Endothelial cell of umbilical vein (primary cell): Measurements from ENCODE around the gene DNAI2. TPM values are rescaled to one million over a fixed set of nuclear protein-coding genes. Genes with fewer than 3 reads are reported as not detected.
A peak's percentile ranks its signal among the peaks of the same experiment; 100 is the strongest.

ENCODE experiments used
- BruUV-seq: library from RNA; stranded (reverse); fragments of 400-500 nt; replicated peaks from 2 replicates; lab custom pipeline; 2021; lab: Mats Ljungman, UMichigan
- CTCF ChIA-PET: fragments of 300-600, 350-600 bp; sonication (Branson Sonifier 250); formaldehyde crosslinking; loops from one replicate; lab custom pipeline; 2021; ENCODE audit warnings: antibody characterized with exemption, inconsistent platforms; lab: Charles Lee
- POLR2A ChIA-PET: fragments of 300-600, 350-600 bp; sonication (Branson Sonifier 250); formaldehyde crosslinking; loops from one replicate; lab custom pipeline; 2021; ENCODE audit warnings: antibody characterized with exemption, inconsistent platforms; lab: Charles Lee
- DNase-seq: peaks from one replicate; pipeline ENCODE4 v3.0.0-alpha.2; 2011; ENCODE audit warnings: low read depth, low spot score
- FAIRE-seq: peaks from 2 replicates; lab custom pipeline; 2011; peaks lifted over from hg19 to GRCh38; lab: Jason Lieb, UNC
- H2AFZ ChIP-seq: 2 replicates; pipeline ENCODE4 v1.6.0; 2012; ENCODE audit warnings: low read depth, low read length, control low read depth, inconsistent platforms
- H3K27ac ChIP-seq: 2 replicates; pipeline ENCODE4 v1.5.1; 2011; ENCODE audit warnings: low read depth, mild to moderate bottlenecking, control low read depth, low read length, moderate library complexity; ENCODE audit not compliant: insufficient read depth
- H3K27me3 ChIP-seq, 2 experiments: 2 replicates each; pipeline versions ENCODE4 v1.6.0 to v1.6.1; 2011; ENCODE audit warnings: low read length in 2 of 2, mixed read lengths in 1 of 2; ENCODE audit not compliant: control insufficient read depth in 2 of 2, insufficient read depth in 2 of 2
- H3K36me3 ChIP-seq, 2 experiments: 2 replicates in 1 of 2; 3 replicates in 1 of 2; pipeline ENCODE4 v1.5.1; 2011; ENCODE audit warnings: low read length in 2 of 2, mild to moderate bottlenecking in 1 of 2, moderate library complexity in 1 of 2; ENCODE audit not compliant: control insufficient read depth in 2 of 2, insufficient read depth in 2 of 2; ENCODE audit errors: extremely low read depth in 1 of 2
- H3K4me1 ChIP-seq: 3 replicates; pipeline ENCODE4 v1.5.1; 2011; ENCODE audit warnings: mild to moderate bottlenecking, low read length; ENCODE audit not compliant: control insufficient read depth, insufficient read depth; ENCODE audit errors: extremely low read depth
- H3K4me2 ChIP-seq: 2 replicates; pipeline ENCODE4 v1.6.1; 2011; ENCODE audit warnings: low read length, control low read depth, mixed read lengths; ENCODE audit not compliant: insufficient read depth
- H3K4me3 ChIP-seq, 3 experiments: fragments of 200-600 bp in 1 of 3; sonication (generic), shearing (Covaris generic) in 1 of 3; replicated peaks in 1 of 3; 2 replicates each; pipeline ENCODE4 v1.5.1; 2011 to 2016; ENCODE audit warnings: control low read depth in 3 of 3, low read length in 3 of 3, mild to moderate bottlenecking in 2 of 3, inconsistent platforms in 1 of 3, low read depth in 1 of 3, moderate library complexity in 1 of 3; ENCODE audit not compliant: insufficient read depth in 1 of 3
- H3K79me2 ChIP-seq: 2 replicates; pipeline ENCODE4 v1.6.0; 2012; ENCODE audit warnings: low read length, inconsistent platforms; ENCODE audit not compliant: control insufficient read depth, insufficient read depth
- H3K9ac ChIP-seq: replicated peaks from 2 replicates; pipeline ENCODE3; 2011; ENCODE audit warnings: low read length, control low read depth; ENCODE audit not compliant: insufficient read depth; ENCODE audit errors: extremely low read depth
- H3K9me1 ChIP-seq: replicated peaks from 3 replicates; pipeline ENCODE4 v1.6.0; 2011; ENCODE audit warnings: mild to moderate bottlenecking, low read length; ENCODE audit not compliant: control insufficient read depth, insufficient read depth; ENCODE audit errors: extremely low read depth
- H3K9me3 ChIP-seq: replicated peaks from 2 replicates; pipeline ENCODE4 v1.5.1; 2012; ENCODE audit warnings: low read length, inconsistent platforms; ENCODE audit not compliant: control insufficient read depth, insufficient read depth
- H4K20me1 ChIP-seq: replicated peaks from 2 replicates; pipeline ENCODE3; 2011; ENCODE audit warnings: mild to moderate bottlenecking, low read length; ENCODE audit not compliant: control insufficient read depth, insufficient read depth; ENCODE audit errors: extremely low read depth
- EZH2 ChIP-seq: IDR thresholded peaks from 2 replicates; pipeline ENCODE4 v1.6.1; 2012; ENCODE audit warnings: borderline replicate concordance, low read depth, mild to moderate bottlenecking, moderate library complexity, low read length, inconsistent platforms; ENCODE audit not compliant: severe bottlenecking
- FOS ChIP-seq: IDR thresholded peaks from 2 replicates; pipeline ENCODE4 v1.6.1; 2011; ENCODE audit warnings: mild to moderate bottlenecking, low read length, moderate library complexity, borderline replicate concordance; ENCODE audit not compliant: insufficient read depth
- GATA2 ChIP-seq: IDR thresholded peaks from 2 replicates; pipeline ENCODE4 v1.7.0; 2011; ENCODE audit warnings: low read depth, mild to moderate bottlenecking, moderate library complexity, mixed read lengths, low read length; ENCODE audit not compliant: insufficient read length, insufficient read depth
- JUN ChIP-seq: IDR thresholded peaks from 2 replicates; pipeline ENCODE4 v1.6.1; 2011; ENCODE audit warnings: borderline replicate concordance, low read depth; ENCODE audit not compliant: insufficient read length, insufficient read depth
- MAX ChIP-seq: IDR thresholded peaks from 2 replicates; pipeline ENCODE4 v1.6.1; 2011; ENCODE audit not compliant: insufficient read depth, insufficient read length
- POLR2A ChIP-seq: IDR thresholded peaks from 2 replicates; pipeline ENCODE4 v1.6.1; 2012; ENCODE audit warnings: low read depth, mild to moderate bottlenecking, control low read depth, low read length
- POLR2AphosphoS5 ChIP-seq: IDR thresholded peaks from 2 replicates; pipeline ENCODE4 v1.6.1; 2012; ENCODE audit warnings: low read depth, mild to moderate bottlenecking, control low read depth, low read length, moderate library complexity; ENCODE audit not compliant: insufficient read depth
- dilution Hi-C: fragments of 300-500 bp; cut with MboI; formaldehyde crosslinking; loops from one replicate; pipeline ENCODE4 v1.15.0; 2019; ENCODE audit warnings: low sequenced_read_pairs; ENCODE audit not compliant: extremely low pct_ligation_motif_present
- intact Hi-C: fragments of 100-400 bp; cut with micrococcal nuclease; formaldehyde crosslinking; loops from one replicate; pipeline ENCODE4 v1.10.0; 2022
- polyA plus RNA-seq, 4 experiments: library from polyadenylated mRNA; depleted of rRNA in 3 of 4; stranded (reverse) in 3 of 4; unstranded in 1 of 4; fragments of >200 nt; gene quantifications; 2 replicates each; pipeline versions ENCODE4 v1.2.1 to v1.2.3, GENCODE V29; 2011 to 2012; ENCODE audit warnings: missing spikeins in 1 of 4
- total RNA-seq: library from RNA; stranded (reverse); gene quantifications from 2 replicates; pipeline ENCODE4 v1.2.3, GENCODE V29; 2021

The DNAI2 gene
- total and polyA plus RNA-seq, 2 donors (not counting 3 experiments of a cell fraction or from before 2014, with no cell fraction given) = not detected

GRCh38 chr17:74345433-74346241 lies 71.6 kb downstream of the DNAI2 start:
- Histone ChIP-seq H3K9me1 (no peaks in the 10 kb centered on the region), H3K36me3 (no peaks in the 10 kb centered on the region), H3K9ac (no peak overlapping the region), H3K27me3 (no peaks in the 10 kb centered on the region), H3K4me1 (peaks cover 10% of the 10 kb centered on the region), H3K4me3 (no peak overlapping the region), H3K9me3 (no peaks in the 10 kb centered on the region), H3K27ac (no peak overlapping the region), H3K79me2 (no peaks in the 10 kb centered on the region), H3K4me2 (no peak overlapping the region), H4K20me1 (no peaks in the 10 kb centered on the region), H2AFZ (no peak overlapping the region)
- BruUV-seq = no TSS peak
- TF ChIP-seq JUN = peak; percentile 62
- no peak for TF ChIP-seq MAX
- TF ChIP-seq GATA2 = no peak
- no peak for TF ChIP-seq FOS
- POLR2A ChIA-PET = no interaction called here
- DNase-seq = peak; percentile 19
- dilution Hi-C loops (no loop called here), intact Hi-C loops (no loop called here)
- no peak for FAIRE-seq
- CTCF ChIA-PET = no interaction called here

- no peak for TF ChIP-seq EZH2
- TF ChIP-seq MAX = no peak
- TF ChIP-seq JUN = no peak
- TF ChIP-seq POLR2A = no peak
- TF ChIP-seq GATA2 = no peak
- TF ChIP-seq POLR2AphosphoS5 = no peak
- H4K20me1 ChIP-seq = no peaks in the 10 kb centered on the region
- H2AFZ ChIP-seq = no peak overlapping the region
- BruUV-seq = no TSS peak
- no peak overlapping the region for H3K9ac ChIP-seq
- H3K4me3 ChIP-seq = no peak overlapping the region
- dilution Hi-C loops (no loop called here), intact Hi-C loops (no loop called here)
- no peak overlapping the region for H3K27ac ChIP-seq
- no peak for DNase-seq
- H3K79me2 ChIP-seq = no peaks in the 10 kb centered on the region
- H3K4me2 ChIP-seq = no peak overlapping the region
- H3K27me3 ChIP-seq = peaks cover 0 to 4% of the 10 kb centered on the region in 2 experiments
- FAIRE-seq = no peak
- CTCF ChIA-PET = interaction anchor here (1.1 kb wide), 1 partner anchor 46 kb away, joined by 4 read pairs; no protein-coding TSS in a partner anchor
- no peaks in the 10 kb centered on the region for H3K9me3 ChIP-seq
- H3K4me1 ChIP-seq = peaks cover 10% of the 10 kb centered on the region
- no peaks in the 10 kb centered on the region for H3K9me1 ChIP-seq
- H3K36me3 ChIP-seq = no peaks in the 10 kb centered on the region
- POLR2A ChIA-PET = no interaction called here
Observed at GRCh38 chr17:74347646-74348045, 73.6 kb downstream of the DNAI2 start.
